Superior temporal gyrus (tissue), 1 donor: Measurements from ENCODE around the gene PTPRN2.
"Not testable (repeated sequence)": the region's sequence is repeated elsewhere in the genome, so short reads cannot be mapped to it uniquely, and the experiment has no call there.

ENCODE experiments used
- DNase-seq: peaks from one replicate; pipeline ENCODE4 v3.0.0-alpha.2; 2016; ENCODE audit errors: extremely low spot score

PTPRN2 gene

DNA sequence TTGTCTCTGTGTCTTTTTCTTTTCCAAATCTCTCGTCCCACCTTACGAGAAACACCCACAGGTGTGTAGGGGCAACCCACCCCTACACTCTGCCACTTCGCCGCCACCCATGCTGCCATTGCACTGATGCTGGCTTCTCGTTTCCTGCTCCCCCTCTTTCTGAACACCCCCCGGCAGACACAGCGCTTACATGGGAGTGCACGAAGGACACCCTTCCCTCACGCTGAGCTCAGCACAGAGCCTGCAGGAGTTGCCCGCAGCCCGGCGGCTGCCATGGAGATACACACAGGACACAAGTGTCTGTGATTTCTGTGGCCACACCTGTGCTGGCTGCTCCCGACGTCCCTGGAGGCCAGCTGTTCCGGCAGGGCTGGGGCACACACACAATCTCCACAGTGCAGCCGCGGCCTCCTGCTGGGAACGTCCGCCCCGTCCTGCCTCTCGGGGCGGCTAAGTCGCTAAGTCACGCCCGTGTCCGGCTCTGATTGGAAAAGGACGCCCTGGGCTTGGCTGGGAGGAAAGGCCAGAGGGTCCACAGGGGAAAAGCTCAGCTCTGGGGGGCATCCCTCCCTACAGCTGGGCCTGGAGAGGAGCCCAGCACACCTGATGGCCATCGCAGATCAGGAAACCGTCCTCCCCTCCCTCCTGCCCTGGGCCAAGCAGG is 349.8 kb downstream of the PTPRN2 start:
- DNase-seq = no peak

DNA sequence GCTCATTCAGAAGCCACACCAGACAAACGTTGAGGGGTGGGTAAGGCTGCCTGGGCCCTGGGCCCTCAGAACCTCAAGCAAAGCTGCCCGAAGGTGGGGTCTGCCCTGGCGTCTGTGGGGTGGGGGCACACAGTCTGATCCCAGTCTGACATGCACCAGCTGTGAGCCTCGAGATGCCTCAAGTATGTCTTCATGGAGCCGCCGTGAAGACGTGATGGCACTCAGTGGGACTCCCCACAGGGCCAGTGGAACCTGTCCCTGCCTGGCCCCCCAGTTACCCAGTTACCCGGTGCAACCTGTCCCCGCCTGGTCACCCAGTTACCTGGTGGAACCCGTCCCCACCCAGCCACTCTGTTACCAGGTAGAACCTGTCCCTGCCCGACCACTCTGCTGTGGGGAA is 351.2 kb downstream of the PTPRN2 start:
- DNase-seq = no peak

DNA sequence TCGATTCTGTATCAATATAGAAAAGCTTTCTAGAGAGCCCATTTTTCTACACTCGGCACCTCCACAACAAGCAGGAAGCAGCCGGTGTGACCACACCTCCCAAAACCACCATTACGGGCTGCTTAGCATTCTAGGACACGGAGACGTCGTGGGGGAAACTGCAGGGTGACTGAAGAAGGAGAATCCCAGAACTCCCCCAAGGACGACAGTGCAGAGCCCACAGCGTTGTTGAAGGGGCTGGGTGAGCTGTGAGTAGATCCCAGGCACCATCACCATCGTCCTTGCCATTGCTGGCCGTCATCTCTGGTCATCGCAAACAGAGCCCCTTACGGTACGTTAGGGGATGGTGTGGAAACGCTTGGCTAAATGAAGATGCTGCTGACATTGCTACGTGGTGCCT is 351.8 kb downstream of the PTPRN2 start:
- DNase-seq = no peak

DNA sequence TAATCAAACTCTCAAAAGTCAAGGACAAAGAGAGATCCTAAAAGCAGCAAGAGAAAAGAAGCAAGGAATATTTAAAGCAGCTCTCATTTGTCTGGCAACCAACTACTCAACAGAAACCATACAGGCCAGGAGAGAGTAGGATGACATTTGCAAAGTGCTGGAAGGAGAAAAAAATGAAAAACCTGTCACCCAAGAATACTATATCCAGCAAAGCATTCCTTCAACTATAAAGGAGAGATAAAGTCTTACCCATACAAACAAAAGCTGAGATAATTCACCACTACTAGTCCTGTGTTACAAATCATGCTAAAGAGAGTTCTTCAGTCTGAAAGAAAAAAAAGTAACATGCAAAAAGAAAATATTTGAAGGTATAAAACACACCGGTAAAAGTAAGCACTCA is 357.7 kb downstream of the PTPRN2 start:
- no peak for DNase-seq

DNA sequence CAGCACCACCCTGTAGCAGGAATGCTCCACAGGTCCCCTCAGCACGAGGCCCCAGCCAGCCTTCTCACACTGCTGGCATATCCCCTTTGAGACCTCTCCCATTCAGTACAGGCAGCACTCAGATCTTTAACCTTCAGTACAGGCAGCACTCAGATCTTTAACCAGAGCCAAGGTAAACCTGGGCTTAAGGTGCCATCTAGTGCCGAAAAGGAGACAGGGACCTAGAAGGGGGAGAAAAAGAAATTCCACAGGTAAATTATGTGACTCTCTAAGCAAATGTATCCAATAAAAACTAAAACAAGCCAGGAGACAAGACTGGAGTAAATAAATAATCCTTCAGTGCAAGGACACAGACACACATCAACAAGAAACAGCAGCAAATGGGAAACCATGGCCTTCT is 358.6 kb downstream of the PTPRN2 start:
- no peak for DNase-seq

GRCh38 chr7:158228131-158228530 is 359.5 kb downstream of the PTPRN2 start:
- DNase-seq = no peak

- DNase-seq = no peak
Measured at GRCh38 chr7:158227258-158227984, 360.2 kb downstream of the PTPRN2 start.

GRCh38 chr7:158216198-158216597 is 371.4 kb downstream of the PTPRN2 start:
- no peak for DNase-seq

DNA sequence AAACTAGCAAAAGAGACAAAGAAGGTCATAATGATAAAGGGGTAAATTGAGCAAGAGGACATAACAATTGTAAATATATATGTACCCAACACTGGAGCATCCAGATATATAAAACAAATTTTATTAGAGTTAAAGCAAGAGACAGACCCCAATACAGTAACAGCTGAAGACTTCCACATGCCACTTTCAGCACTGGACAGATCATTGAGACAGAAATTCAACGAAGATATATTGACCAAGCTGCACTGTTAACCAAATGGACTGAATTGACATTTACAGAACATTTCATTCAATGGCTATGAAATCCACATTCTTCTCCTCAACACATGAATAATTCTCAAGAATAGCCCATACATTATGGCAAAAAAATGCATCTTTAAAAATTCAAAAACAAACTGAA is 378.2 kb downstream of the PTPRN2 start:
- no peak for DNase-seq

DNA sequence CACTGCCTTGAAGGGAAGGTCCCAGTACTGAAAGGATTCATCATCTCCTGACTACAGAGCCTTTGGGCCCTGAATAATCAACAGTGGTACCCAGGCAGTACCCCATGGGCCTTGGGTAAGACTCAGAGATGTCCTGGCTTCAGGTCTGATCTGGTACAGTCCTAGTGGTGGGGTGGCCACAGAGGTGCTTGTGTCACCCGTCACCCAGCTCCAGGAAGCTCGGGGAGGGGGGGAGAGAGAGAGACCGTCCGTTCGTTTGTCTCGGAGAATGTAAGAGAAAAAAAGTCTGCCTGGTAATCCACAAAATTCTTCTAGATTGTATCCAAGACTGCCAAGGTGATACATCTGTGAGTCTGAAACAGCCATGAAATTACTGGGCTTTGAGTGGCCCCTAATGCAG is 381.3 kb downstream of the PTPRN2 start:
- no peak for DNase-seq

DNA sequence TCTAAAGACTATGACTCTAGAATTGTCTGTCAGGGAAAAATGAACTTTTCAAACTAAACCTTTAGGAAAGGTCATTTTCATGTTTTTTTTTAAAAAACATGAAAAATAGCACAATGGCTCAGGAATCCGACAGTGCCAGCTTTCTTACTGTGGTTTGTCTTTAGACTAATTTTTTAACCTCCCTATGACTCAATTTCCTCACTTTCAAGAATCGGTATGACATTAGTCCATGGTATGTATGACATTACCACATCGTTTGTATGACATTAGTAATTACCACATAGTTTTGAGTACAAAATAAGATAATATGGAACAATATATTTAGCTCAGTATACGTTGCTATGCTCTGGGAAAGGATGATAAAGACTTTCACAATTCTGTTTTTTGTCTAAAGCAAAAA is 383.2 kb downstream of the PTPRN2 start:
- no peak for DNase-seq

DNA sequence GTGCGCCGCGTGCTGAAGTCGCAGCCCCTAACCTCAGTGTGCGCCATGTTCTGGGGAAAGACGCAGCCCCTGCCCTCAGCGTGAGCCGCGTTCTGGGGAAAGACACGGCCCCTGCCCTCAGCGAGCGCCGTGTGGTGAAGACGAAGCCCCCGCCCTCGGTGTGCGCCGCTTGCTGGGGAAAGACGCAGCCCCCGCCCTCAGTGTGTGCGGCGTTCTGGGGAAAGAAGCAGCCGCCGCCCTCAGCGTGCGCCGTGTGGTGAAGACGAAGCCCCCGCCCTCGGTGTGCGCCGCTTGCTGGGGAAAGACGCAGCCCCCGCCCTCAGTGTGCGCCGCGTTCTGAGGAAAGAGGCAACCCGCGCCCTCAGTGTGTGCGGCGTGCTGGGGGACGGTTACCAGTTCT is 383.7 kb downstream of the PTPRN2 start:
- not testable (repeated sequence) for DNase-seq

GRCh38 chr7:158194365-158194900 is 393.2 kb downstream of the PTPRN2 start:
- DNase-seq = no peak

GRCh38 chr7:158193446-158193845 is 394.2 kb downstream of the PTPRN2 start:
- no peak for DNase-seq

GRCh38 chr7:158192956-158193355 is 394.7 kb downstream of the PTPRN2 start:
- DNase-seq = no peak

GRCh38 chr7:158192184-158192835 is 395.3 kb downstream of the PTPRN2 start:
- no peak for DNase-seq

GRCh38 chr7:158191671-158192070 is 396.0 kb downstream of the PTPRN2 start:
- no peak for DNase-seq

GRCh38 chr7:158190756-158191155 is 396.9 kb downstream of the PTPRN2 start:
- DNase-seq = no peak

DNA sequence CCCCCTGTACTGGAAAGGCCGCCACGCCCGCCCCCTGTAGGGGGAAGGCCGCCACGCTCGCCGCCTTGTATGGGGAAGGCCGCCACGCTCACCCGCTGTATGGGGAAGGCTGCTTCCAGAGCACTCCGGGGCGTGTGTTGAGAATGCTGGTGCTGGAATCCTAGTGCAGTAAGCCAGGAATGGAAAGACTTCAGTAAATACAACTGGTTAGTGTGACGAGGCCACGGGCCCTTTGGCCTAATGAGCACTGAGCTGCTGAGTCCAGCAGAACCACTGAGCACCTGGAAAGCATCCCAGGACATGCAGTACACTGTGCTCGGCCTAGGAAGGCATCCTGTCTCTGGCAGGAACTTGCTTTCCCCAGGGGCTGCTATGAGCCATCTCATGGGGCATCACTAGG is 398.9 kb downstream of the PTPRN2 start:
- DNase-seq = no peak

DNA sequence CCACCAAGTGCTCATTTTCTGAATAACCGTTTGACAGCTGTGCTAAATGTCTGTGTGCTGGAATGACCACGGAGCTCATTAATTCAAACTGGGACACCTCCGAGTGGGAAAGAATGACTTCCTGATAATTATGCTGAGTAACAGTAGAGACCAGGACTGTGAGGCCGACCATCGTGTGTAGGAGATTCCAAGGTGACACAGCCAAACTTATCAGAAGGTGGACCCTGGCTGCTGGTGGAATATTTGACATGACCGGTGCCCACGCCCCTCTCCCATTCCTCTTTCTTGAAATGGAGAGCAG is 400.0 kb downstream of the PTPRN2 start:
- DNase-seq = no peak

- no peak for DNase-seq
Measured at GRCh38 chr7:158186864-158187693, 400.5 kb downstream of the PTPRN2 start.

DNA sequence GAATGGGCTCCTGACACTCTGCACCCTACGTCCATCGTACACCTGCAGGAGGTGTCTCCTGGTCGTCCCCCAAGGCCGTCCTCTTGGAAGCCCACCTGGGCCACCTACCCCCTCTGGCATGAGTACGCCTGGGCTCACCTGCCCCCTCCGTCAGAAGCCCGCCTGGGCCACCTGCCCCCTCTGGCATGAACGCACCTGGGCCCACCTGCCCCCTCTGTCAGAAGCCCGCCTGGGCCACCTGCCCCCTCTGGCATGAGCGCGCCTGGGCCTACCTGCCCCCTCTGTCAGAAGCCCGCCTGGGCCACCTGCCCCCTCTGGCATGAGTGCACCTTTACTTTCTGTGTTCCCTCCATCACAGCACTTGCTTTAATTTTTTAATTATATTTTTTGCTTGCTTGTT is 401.2 kb downstream of the PTPRN2 start:
- no peak for DNase-seq
